Naive thymus-derived CD8-positive, alpha-beta T cell (primary cell): ENCODE measurements around the gene CCDC69. TPM values are rescaled to one million over a fixed set of nuclear protein-coding genes. Genes with fewer than 3 reads are reported as not detected.
"Not testable (repeated sequence)": the region's sequence is repeated elsewhere in the genome, so short reads cannot be mapped to it uniquely, and the experiment has no call there.

Source experiments
- ATAC-seq, 2 donors: fragments of 150-1000 bp; cut with Tn5 transposase in 1 of 2; sonication (Bioruptor Pico), chemical (Tn5 transposase) in 1 of 2; 1 replicate in 1 of 2; 2 replicates in 1 of 2; pipeline ENCODE4 v1.10.0; 2021; ENCODE audit warnings: mild to moderate bottlenecking in 2 of 2, moderate library complexity in 2 of 2
- POLR2A ChIA-PET: fragments of 350-600 bp; sonication (Branson Sonifier 250); formaldehyde crosslinking; loops from one replicate; lab custom pipeline; 2021; ENCODE audit warnings: antibody characterized with exemption; lab: Charles Lee
- DNase-seq, 10 donors: peaks; one replicate each; pipeline versions ENCODE4 v3.0.0 to v3.0.0-alpha.2; 2020 to 2022
- H3K27ac Mint-ChIP-seq, 10 donors: one replicate each; pipeline ENCODE4 v1.8.0; 2020 to 2022; ENCODE audit warnings: mild to moderate bottlenecking in 10 of 10, mixed read lengths in 10 of 10, moderate library complexity in 4 of 10, inconsistent platforms in 1 of 10
- H3K27me3 Mint-ChIP-seq, 5 donors: one replicate each; pipeline ENCODE4 v1.8.0; 2021 to 2022; ENCODE audit warnings: mixed read lengths in 5 of 5
- H3K36me3 Mint-ChIP-seq, 3 donors: one replicate each; pipeline ENCODE4 v1.8.0; 2020 to 2022; ENCODE audit warnings: mixed read lengths in 3 of 3, mild to moderate bottlenecking in 2 of 3, inconsistent platforms in 1 of 3
- H3K4me1 Mint-ChIP-seq, 4 donors: one replicate each; pipeline ENCODE4 v1.8.0; 2021 to 2022; ENCODE audit warnings: mixed read lengths in 4 of 4
- H3K4me3 Mint-ChIP-seq, 10 donors: one replicate each; pipeline ENCODE4 v1.8.0; 2020 to 2022; ENCODE audit warnings: mild to moderate bottlenecking in 10 of 10, mixed read lengths in 10 of 10, moderate library complexity in 6 of 10, inconsistent platforms in 1 of 10
- H3K9me3 Mint-ChIP-seq, 9 donors: one replicate each; pipeline ENCODE4 v1.8.0; 2020 to 2022; ENCODE audit warnings: mixed read lengths in 9 of 9, mild to moderate bottlenecking in 3 of 9, inconsistent platforms in 1 of 9, moderate library complexity in 1 of 9
- polyA plus RNA-seq, 3 donors: library from polyadenylated mRNA; unstranded; fragments of 300-500 nt; fragmentation: Illumina TruSeq; gene quantifications; one replicate each; pipeline ENCODE4 v1.2.3, GENCODE V29; 2021
- total RNA-seq, 8 experiments: library from RNA in 2 of 8; stranded (reverse) in 2 of 8; gene quantifications; one replicate each; pipeline ENCODE4 v1.2.3 and lab custom pipeline; 2021 to 2026

The CCDC69 gene
- 100 to 1,000 TPM; 131 to 151 TPM for total RNA-seq
- polyA plus RNA-seq = 100 to 1,000 TPM in 1 of 3 donors, 10 to 100 TPM in 2; 79.8 to 130 (median 98.1) TPM
- total RNA-seq (lab: John Stamatoyannopoulos, UW) = 74.1 to 230 (median 196) reads per million in 6 experiments

DNA sequence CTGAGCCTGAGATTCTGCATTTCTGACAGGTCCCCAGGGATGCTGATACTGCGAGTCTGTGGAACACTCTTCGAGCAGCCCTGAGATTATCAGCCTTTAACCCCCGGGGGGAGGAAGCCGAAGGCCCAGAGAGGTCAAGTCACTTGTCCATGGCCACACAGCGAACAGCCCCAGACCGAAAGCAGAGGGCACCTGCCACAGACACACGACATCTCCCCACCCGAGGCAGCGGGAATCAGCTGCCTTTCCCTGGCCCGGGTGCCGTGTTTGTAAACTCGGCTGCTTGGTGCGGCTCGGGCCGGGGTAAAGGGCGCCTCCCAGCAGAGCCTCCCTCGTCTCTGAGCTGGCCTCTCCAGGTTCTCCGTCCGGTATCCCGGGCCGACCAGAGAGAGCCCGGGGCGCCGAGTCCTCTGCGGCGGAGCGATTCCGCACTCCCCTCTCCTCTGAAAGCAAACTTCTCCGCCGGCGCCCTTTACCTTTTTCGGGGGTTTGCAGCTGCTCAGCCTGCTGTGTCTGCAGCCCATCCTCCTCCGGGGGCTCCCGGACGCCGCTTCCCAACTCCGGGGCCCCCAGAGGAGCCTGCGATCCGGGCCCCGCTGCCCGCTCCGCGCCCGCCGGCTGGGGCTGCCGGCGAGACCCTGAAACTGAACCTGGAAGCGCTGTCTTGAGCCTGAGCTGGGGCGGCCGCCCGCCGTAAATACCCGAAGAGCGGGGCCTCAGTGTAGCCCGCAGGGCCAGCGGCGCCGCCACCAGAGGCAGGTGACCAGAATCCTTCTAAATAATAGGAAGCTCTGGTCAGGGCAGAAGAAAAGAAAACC lies at the start of gene CCDC69:
CCDC69 (minus strand) TSS at position 646 of the 818 bp plus-strand sequence; CDS start at position 524, 122 bp downstream.
- DNase-seq (peak in 8 of 10 donors; percentile 26 to 69 (median 51)), ATAC-seq (peak; percentile 64)
- no peaks in the 10 kb centered on the region for H3K9me3 Mint-ChIP-seq
- POLR2A ChIA-PET = interaction anchor here (0.6 to 8.1 kb wide), 30 partner anchors 11 to 1648 kb away, joined by 3 to 233 read pairs (median 7); partner anchors contain the start of genes G3BP1, GM2A and RBM22
- H3K27me3 Mint-ChIP-seq = no peaks in the 10 kb centered on the region
- H3K36me3 Mint-ChIP-seq = peaks cover 0 to 14% (median 8%) of the 10 kb centered on the region in 3 donors
- H3K4me3 Mint-ChIP-seq = peak within 1 kb of the TSS; percentile 82 to 96 (median 94)
- peak within 1 kb of the TSS; percentile 93 to 100 (median 96) for H3K27ac Mint-ChIP-seq
- peaks cover 38 to 71% (median 57%) of the 10 kb centered on the region in 4 donors for H3K4me1 Mint-ChIP-seq

DNA sequence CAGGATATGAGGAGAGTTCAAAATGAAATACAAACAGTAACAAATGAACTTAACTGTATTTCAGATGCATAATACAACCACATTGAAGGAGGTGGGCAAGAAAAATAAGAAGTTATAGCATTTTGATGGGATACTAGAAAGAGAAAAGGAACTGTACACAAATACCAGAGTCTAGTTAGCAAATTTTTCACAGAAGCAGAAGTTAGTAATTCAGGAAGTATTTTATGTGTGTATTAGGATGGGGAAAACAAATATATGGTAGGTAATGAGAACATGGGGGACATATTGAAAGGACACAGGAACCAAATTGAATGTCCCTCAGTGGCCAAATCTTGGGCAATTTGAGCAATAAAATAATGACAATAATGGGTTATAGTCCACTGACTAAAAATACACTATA lies 47.4 kb upstream of the CCDC69 start:
- Mint-ChIP-seq H3K4me3 (no peak overlapping the region), H3K27ac (no peak overlapping the region), H3K4me1 (no peaks in the 10 kb centered on the region), H3K9me3 (no peaks in the 10 kb centered on the region), H3K27me3 (no peaks in the 10 kb centered on the region), H3K36me3 (peaks cover 12 to 30% (median 17%) of the 10 kb centered on the region in 3 donors)
- POLR2A ChIA-PET = no interaction called here
- DNase-seq (no peak), ATAC-seq (no peak)

- H3K4me1 Mint-ChIP-seq = no peaks in the 10 kb centered on the region
- H3K27ac Mint-ChIP-seq = no peak overlapping the region
- no peaks in the 10 kb centered on the region for H3K9me3 Mint-ChIP-seq
- POLR2A ChIA-PET = no interaction called here
- ATAC-seq (no peak), DNase-seq (no peak)
- H3K36me3 Mint-ChIP-seq = peaks cover 12 to 36% (median 17%) of the 10 kb centered on the region in 3 donors
- no peaks in the 10 kb centered on the region for H3K27me3 Mint-ChIP-seq
- H3K4me3 Mint-ChIP-seq = no peak overlapping the region
Observed at GRCh38 chr5:151270599-151270998, 46.7 kb upstream of the CCDC69 start.

DNA sequence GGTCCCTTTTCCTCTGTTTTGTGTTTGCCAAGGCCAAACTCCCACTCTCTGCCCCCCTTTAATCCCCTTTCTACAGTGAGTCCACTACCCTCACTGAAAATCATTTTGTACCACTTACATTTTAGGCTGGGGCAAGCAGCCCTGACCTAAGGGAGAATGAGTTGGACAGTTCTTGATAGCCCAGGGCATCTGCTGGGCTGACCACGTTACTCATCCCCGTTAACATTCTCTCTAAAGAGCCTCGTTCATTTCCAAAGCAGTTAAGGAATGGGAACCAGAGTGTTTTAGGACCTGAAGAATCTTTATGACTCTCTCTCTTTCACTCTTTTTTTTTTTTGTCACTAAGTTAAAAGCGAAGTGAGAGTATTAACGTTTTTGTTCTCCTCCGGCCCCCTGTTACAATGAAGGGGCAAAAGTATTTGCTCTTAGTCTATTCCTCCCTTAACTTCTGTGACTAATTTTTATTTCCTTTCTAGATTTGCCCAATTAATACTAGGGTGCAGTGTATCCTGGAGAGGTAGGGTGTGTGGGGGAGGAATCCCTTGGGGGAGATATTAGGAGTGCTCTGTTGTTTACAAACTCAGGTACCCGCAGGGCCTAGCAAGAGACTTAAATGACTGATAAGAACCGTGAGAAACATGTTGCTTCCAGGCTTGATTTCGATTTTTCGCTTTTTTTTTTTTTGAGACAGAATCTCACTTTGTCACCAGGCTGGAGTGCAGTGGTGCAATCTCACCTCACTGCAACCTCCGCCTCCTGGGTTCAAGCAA lies 43.8 kb upstream of the CCDC69 start:
- POLR2A ChIA-PET = no interaction called here
- Mint-ChIP-seq H3K36me3 (peaks cover 12 to 55% (median 19%) of the 10 kb centered on the region in 3 donors), H3K9me3 (no peaks in the 10 kb centered on the region), H3K4me3 (no peak overlapping the region), H3K27ac (peak overlapping the region in 4 of 10 donors; percentile 32 to 75 (median 54)), H3K4me1 (peaks cover 0 to 18% (median 5%) of the 10 kb centered on the region in 4 donors), H3K27me3 (no peaks in the 10 kb centered on the region)
- ATAC-seq = no peak
- DNase-seq = no peak

DNA sequence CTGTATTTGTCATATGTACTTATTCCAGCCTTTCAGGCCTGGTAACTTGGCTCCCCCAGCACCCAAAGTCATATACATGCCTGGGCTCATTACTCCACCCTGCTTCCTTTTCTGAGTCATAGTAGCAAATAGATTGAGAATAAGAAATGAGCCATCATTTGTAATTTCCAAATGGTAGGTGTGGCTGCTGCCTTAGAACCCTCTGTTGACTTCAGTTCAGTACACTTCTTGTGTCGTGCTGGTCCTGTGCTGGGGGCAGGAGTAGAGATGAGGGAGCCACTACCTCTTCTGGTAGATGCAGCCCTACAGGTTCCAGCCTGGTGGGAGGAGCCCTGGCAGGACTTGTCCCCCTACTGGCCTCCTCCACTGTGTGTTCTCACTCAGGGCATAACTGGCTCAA lies 40.2 kb upstream of the CCDC69 start:
- DNase-seq (no peak), ATAC-seq (no peak)
- no peak overlapping the region for H3K4me3 Mint-ChIP-seq
- H3K36me3 Mint-ChIP-seq = peaks cover 12 to 73% (median 28%) of the 10 kb centered on the region in 3 donors
- peak overlapping the region in 2 of 10 donors; percentile 39 to 75 for H3K27ac Mint-ChIP-seq
- H3K4me1 Mint-ChIP-seq = peaks cover 2 to 23% (median 9%) of the 10 kb centered on the region in 4 donors
- POLR2A ChIA-PET = interaction anchor here (0.6 kb wide), 1 partner anchor 12 kb away, joined by 3 read pairs; no protein-coding TSS in a partner anchor
- H3K27me3 Mint-ChIP-seq = no peaks in the 10 kb centered on the region
- H3K9me3 Mint-ChIP-seq = no peaks in the 10 kb centered on the region

- POLR2A ChIA-PET = no interaction called here
- Mint-ChIP-seq H3K4me3 (no peak overlapping the region), H3K27me3 (no peaks in the 10 kb centered on the region), H3K27ac (peak overlapping the region in 1 of 10 donors; percentile 20), H3K36me3 (peaks cover 11 to 57% (median 20%) of the 10 kb centered on the region in 3 donors), H3K4me1 (peaks cover 7 to 38% (median 21%) of the 10 kb centered on the region in 4 donors), H3K9me3 (no peaks in the 10 kb centered on the region)
- DNase-seq (no peak), ATAC-seq (no peak)
Observed at GRCh38 chr5:151262532-151262931, 38.6 kb upstream of the CCDC69 start.

DNA sequence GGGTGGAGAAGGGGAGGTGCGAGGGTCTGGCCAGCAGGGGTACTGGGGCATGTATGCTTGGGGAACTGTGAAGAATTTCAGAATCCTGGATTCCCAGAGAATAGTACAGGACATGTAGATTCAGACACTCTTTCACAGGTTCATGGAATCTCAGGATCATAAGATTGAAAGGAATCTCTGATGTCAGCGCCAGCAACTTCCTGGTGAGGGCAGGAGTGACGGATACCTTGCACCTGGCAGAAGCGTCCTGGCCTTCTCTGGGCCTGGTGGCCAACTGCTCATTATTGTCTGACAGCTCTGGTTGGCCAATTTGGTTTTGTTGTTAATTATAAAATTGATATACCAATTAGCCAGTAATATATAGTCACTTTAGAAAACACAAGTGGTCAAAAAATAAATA lies 36.0 kb upstream of the CCDC69 start:
- ATAC-seq (no peak), DNase-seq (no peak)
- peaks cover 15 to 60% (median 34%) of the 10 kb centered on the region in 4 donors for H3K4me1 Mint-ChIP-seq
- no peak overlapping the region for H3K4me3 Mint-ChIP-seq
- H3K27ac Mint-ChIP-seq = no peak overlapping the region
- POLR2A ChIA-PET = no interaction called here
- H3K36me3 Mint-ChIP-seq = peaks cover 0 to 35% (median 12%) of the 10 kb centered on the region in 3 donors
- H3K27me3 Mint-ChIP-seq = no peaks in the 10 kb centered on the region
- H3K9me3 Mint-ChIP-seq = no peaks in the 10 kb centered on the region

DNA sequence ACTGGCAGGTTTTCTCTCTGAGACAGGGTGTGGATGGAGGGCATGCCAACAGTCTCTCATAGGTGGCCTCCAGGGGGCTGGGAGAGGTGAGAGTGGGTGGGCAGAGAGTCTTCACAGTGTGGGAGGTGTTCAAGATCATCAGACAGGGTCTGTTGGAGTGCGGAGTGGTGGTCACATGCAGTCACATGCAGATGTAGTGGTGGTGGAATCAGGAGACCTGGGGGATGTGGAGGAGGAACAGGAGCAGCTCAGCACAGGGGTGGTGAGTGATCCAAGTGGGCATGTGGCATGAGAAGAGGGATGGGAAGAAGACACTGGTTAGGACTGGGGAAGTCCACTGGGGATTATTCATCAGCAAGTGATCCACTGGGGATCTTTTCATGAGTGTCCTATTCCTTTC lies 34.9 kb upstream of the CCDC69 start:
- POLR2A ChIA-PET = no interaction called here
- H3K27ac Mint-ChIP-seq = peak overlapping the region in 4 of 10 donors; percentile 26 to 79 (median 58)

DNA sequence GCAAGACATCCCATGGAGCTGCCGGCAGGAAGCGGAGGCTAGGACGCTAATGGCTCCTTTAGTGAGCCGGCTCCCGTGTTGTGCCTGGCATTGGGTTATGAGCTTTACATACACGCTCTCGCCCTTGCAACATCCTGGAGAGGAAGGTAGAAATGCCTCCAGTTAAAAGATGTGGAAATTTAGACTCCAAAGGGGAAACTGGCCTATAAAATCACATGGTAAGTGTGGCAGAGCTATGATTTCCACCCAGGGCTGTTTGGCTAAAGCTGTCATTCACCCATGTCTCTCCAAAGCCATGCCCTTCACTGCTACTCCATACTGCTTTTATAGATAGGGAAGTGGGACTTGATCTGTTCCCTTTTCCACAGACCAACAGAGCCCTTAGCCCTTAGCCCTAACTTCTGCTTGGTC lies 34.3 kb upstream of the CCDC69 start:
- Mint-ChIP-seq H3K9me3 (no peaks in the 10 kb centered on the region), H3K4me3 (no peak overlapping the region), H3K27me3 (no peaks in the 10 kb centered on the region), H3K4me1 (peaks cover 27 to 63% (median 42%) of the 10 kb centered on the region in 4 donors), H3K36me3 (peaks cover 0 to 24% (median 9%) of the 10 kb centered on the region in 3 donors), H3K27ac (peak overlapping the region in 2 of 10 donors; percentile 50 to 79)
- DNase-seq = no peak
- no peak for ATAC-seq
- POLR2A ChIA-PET = no interaction called here

More for the DNA sequence above, 34.9 kb upstream of the CCDC69 start:
- Mint-ChIP-seq H3K36me3 (peaks cover 0 to 26% (median 12%) of the 10 kb centered on the region in 3 donors), H3K4me1 (peaks cover 21 to 63% (median 39%) of the 10 kb centered on the region in 4 donors), H3K27me3 (no peaks in the 10 kb centered on the region), H3K4me3 (no peak overlapping the region), H3K9me3 (no peaks in the 10 kb centered on the region)
- DNase-seq = no peak
- ATAC-seq = no peak

DNA sequence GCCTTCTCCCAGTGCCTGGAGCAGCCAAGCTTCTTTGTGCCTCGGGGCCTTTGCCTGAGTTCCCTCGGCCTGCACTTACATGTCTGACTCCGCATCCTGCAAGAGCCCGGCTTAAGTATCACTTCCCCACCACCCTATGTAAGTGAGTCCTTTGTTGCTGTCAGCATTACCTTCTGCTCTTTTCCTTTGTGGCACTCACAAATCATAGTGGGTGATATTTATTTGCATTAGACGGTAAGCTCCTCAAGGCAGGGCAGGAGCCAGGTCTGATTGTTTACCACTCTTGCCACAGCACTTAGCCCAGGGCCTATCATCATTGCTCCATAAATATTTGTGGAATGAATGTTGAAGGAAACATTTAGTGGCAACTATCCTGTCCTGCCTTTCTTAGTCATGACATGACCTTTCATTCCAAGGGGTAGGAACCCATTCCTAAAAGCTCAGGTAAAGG lies 33.9 kb upstream of the CCDC69 start:
- no peak for ATAC-seq
- Mint-ChIP-seq H3K4me3 (peak overlapping the region in 1 of 10 donors; percentile 61), H3K4me1 (peaks cover 27 to 61% (median 44%) of the 10 kb centered on the region in 4 donors), H3K9me3 (no peaks in the 10 kb centered on the region), H3K27ac (peak overlapping the region in 1 of 10 donors; percentile 73), H3K36me3 (peaks cover 0 to 21% (median 9%) of the 10 kb centered on the region in 3 donors), H3K27me3 (no peaks in the 10 kb centered on the region)
- DNase-seq = no peak
- POLR2A ChIA-PET = no interaction called here

DNA sequence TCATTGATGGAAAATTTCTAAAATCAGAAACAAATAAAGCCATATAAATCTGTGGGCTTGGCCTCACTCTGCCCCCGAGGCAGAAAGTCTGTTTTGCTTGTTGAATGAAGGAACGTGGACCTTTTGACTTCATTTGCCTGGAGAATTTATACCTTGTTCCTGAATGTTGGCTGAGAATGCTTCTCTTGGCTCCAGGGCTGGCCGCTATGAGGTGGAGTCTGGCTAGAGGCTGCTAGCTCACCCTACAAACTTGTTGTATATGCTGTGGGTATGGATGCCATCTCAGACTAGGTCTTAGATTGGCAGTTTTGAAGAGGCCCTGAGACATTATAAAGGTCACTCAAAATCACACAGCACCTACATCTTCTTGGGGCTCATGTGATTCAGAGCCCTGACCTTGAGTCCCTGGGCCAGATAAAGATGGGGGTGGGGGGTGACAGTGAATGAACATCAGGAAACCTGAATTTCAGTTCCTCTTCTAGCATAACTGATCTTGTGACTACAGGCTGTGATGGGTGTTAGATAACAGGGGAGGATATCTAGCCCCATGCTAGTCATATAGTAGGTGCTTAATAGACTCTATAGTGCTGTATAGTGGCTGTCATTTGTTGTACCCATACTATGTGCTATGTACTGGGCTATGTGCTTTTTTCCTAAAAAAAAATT lies 31.9 kb upstream of the CCDC69 start:
- H3K27me3 Mint-ChIP-seq = no peaks in the 10 kb centered on the region
- ATAC-seq (no peak), DNase-seq (peak in 1 of 10 donors; percentile 18)
- no peaks in the 10 kb centered on the region for H3K9me3 Mint-ChIP-seq
- peak overlapping the region in 2 of 10 donors; percentile 37 to 76 for H3K27ac Mint-ChIP-seq
- peaks cover 27 to 77% (median 51%) of the 10 kb centered on the region in 4 donors for H3K4me1 Mint-ChIP-seq
- peak overlapping the region in 5 of 10 donors; percentile 0 to 77 (median 18) for H3K4me3 Mint-ChIP-seq
- POLR2A ChIA-PET = no interaction called here
- peaks cover 0 to 9% (median 3%) of the 10 kb centered on the region in 3 donors for H3K36me3 Mint-ChIP-seq

DNA sequence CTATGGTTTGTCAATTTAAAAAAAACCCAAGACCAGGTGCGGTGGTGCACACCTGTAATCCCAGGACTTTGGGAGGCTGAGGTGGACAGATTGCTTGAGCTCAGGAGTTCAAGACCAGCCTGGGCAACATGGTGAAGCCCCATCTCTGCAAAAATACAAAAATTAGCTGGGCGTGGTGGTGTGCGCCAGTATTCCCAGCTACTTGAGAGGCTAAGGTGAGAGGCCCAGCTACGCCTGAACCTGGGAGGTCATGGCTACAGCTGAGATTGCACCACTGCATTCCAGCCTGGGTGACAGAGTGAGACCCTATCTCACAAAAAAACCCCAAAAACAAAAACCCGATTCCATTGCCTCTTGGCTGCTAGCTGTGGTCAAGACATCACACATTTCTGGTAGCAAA lies 31.1 kb upstream of the CCDC69 start:
- H3K36me3 Mint-ChIP-seq, H3K27me3 Mint-ChIP-seq, ATAC-seq, POLR2A ChIA-PET, DNase-seq, H3K9me3 Mint-ChIP-seq: not testable (repeated sequence)
- Mint-ChIP-seq H3K4me3 (peak overlapping the region in 1 of 10 donors; percentile 91), H3K4me1 (peaks cover 29 to 83% (median 54%) of the 10 kb centered on the region in 4 donors), H3K27ac (peak overlapping the region in 1 of 10 donors; percentile 76)
